GM19467 (cell line): ENCODE data around the gene AUTS2.

Experiments used
- ATAC-seq: cut with Tn5 transposase; IDR thresholded peaks from one replicate; pipeline ENCODE4 v1.9.1; 2021; ENCODE audit warnings: mild to moderate bottlenecking, moderate library complexity; ENCODE audit not compliant: unreplicated experiment

AUTS2 gene

GRCh38 chr7:70598976-70599375, 1000.7 kb downstream of the AUTS2 start:
- no peak for ATAC-seq

GRCh38 chr7:70599446-70600190, 1001.3 kb downstream of the AUTS2 start:
- ATAC-seq: no peak

- ATAC-seq: no peak
Observed at GRCh38 chr7:70600993-70601392, 1002.7 kb downstream of the AUTS2 start.

- no peak for ATAC-seq
Observed at GRCh38 chr7:70602117-70602516, 1003.8 kb downstream of the AUTS2 start.

- ATAC-seq: no peak
Observed at GRCh38 chr7:70607281-70607680, 1009.0 kb downstream of the AUTS2 start.

- ATAC-seq: no peak
Observed at GRCh38 chr7:70607759-70608158, 1009.5 kb downstream of the AUTS2 start.

- no peak for ATAC-seq
Observed at GRCh38 chr7:70608229-70608628, 1010.0 kb downstream of the AUTS2 start.

GRCh38 chr7:70612811-70613210, 1014.5 kb downstream of the AUTS2 start:
- no peak for ATAC-seq

- no peak for ATAC-seq
Observed at GRCh38 chr7:70614237-70615045, 1016.2 kb downstream of the AUTS2 start.

- ATAC-seq: no peak
Observed at GRCh38 chr7:70615066-70615606, 1016.9 kb downstream of the AUTS2 start.

- no peak for ATAC-seq
Observed at GRCh38 chr7:70616211-70616610, 1017.9 kb downstream of the AUTS2 start.

- no peak for ATAC-seq
Observed at GRCh38 chr7:70616821-70617220, 1018.5 kb downstream of the AUTS2 start.

GRCh38 chr7:70618020-70618551, 1019.8 kb downstream of the AUTS2 start:
- ATAC-seq: no peak

GRCh38 chr7:70619130-70619529, 1020.9 kb downstream of the AUTS2 start:
- ATAC-seq: no peak

GRCh38 chr7:70619659-70620058, 1021.4 kb downstream of the AUTS2 start:
- ATAC-seq: no peak

- no peak for ATAC-seq
Observed at GRCh38 chr7:70620333-70621055, 1022.2 kb downstream of the AUTS2 start.

GRCh38 chr7:70621954-70622600, 1023.8 kb downstream of the AUTS2 start:
- no peak for ATAC-seq

GRCh38 chr7:70622936-70623335, 1024.7 kb downstream of the AUTS2 start:
- ATAC-seq: no peak

- ATAC-seq: no peak
Observed at GRCh38 chr7:70624500-70625103, 1026.3 kb downstream of the AUTS2 start.

- no peak for ATAC-seq
Observed at GRCh38 chr7:70627461-70627860, 1029.2 kb downstream of the AUTS2 start.
